T-helper 17 cell (primary cell): ENCODE data around the gene PLA2G4B. TPM values are rescaled to one million over a fixed set of nuclear protein-coding genes. Genes with fewer than 3 reads are reported as not detected.
A peak's percentile ranks its signal among the peaks of the same experiment; 100 is the strongest.

ENCODE experiments used
- ATAC-seq: fragments of 150-1000 bp; cut with Tn5 transposase; 2 replicates; pipeline ENCODE4 v1.10.0; 2021; ENCODE audit warnings: mild to moderate bottlenecking, moderate library complexity
- DNase-seq, 3 donors: peaks; one replicate each; pipeline versions ENCODE4 v3.0.0 to v3.0.0-alpha.2; 2020 to 2021
- H3K9me3 ChIP-seq: one replicate; pipeline ENCODE4 v1.7.0; 2013; ENCODE audit warnings: low read length, mild to moderate bottlenecking; ENCODE audit not compliant: control insufficient read depth, poor library complexity, severe bottlenecking
- H3K27ac Mint-ChIP-seq: one replicate; pipeline ENCODE4 v1.8.0; 2022; ENCODE audit warnings: mild to moderate bottlenecking, moderate library complexity, mixed read lengths
- H3K27me3 Mint-ChIP-seq: one replicate; pipeline ENCODE4 v1.8.0; 2022; ENCODE audit warnings: mixed read lengths
- H3K36me3 Mint-ChIP-seq: one replicate; pipeline ENCODE4 v1.8.0; 2022; ENCODE audit warnings: low read depth, mixed read lengths
- H3K4me1 Mint-ChIP-seq: one replicate; pipeline ENCODE4 v1.8.0; 2022; ENCODE audit warnings: mild to moderate bottlenecking, mixed read lengths
- H3K4me3 Mint-ChIP-seq: one replicate; pipeline ENCODE4 v1.8.0; 2022; ENCODE audit warnings: mild to moderate bottlenecking, moderate library complexity, mixed read lengths
- total RNA-seq, 4 donors: library from RNA in 2 of 4; stranded (reverse) in 2 of 4; gene quantifications; one replicate each; pipeline ENCODE4 v1.2.3 and lab custom pipeline; 2022 to 2026

PLA2G4B gene
- total RNA-seq, 2 donors from 2014 or later = 23.1 to 34.8 TPM

- Mint-ChIP-seq H3K4me1 (peaks cover 17% of the 10 kb centered on the region), H3K27me3 (no peaks in the 10 kb centered on the region)
Observed at GRCh38 chr15:41895957-41896356, 57.3 kb downstream of the PLA2G4B start.

DNA sequence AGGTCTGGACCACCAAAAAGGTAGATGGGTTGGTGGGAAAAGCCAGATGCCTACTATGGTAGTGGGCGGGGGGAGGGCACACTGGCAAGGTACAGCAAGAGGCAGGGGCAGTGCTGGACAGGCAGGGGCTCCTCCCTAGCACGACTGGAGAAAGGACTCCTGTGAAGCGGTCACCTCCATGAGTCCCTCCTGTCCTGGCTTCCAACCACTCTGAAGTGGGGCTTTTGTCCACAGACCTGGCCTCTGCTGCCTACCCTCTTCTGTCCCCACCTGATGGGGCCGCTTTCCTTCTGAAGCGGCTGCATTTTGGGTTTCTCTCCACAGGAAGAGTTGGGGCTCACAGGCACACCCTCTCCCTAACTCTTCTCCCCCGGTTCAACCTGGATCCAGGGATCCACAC, 57.9 kb downstream of the PLA2G4B start:
- Mint-ChIP-seq H3K36me3 (no peaks in the 10 kb centered on the region), H3K27me3 (no peaks in the 10 kb centered on the region), H3K4me3 (peak overlapping the region; percentile 31), H3K27ac (peak overlapping the region; percentile 97), H3K4me1 (peaks cover 17% of the 10 kb centered on the region)
- H3K9me3 ChIP-seq = no peaks in the 10 kb centered on the region
- DNase-seq (no peak), ATAC-seq (no peak)

More at GRCh38 chr15:41895957-41896356, 57.3 kb downstream of the PLA2G4B start:
- peak overlapping the region; percentile 97 for H3K27ac Mint-ChIP-seq
- peak overlapping the region; percentile 28 for H3K4me3 Mint-ChIP-seq
- DNase-seq (no peak), ATAC-seq (no peak)
- H3K9me3 ChIP-seq = no peaks in the 10 kb centered on the region
- H3K36me3 Mint-ChIP-seq = no peaks in the 10 kb centered on the region

DNA sequence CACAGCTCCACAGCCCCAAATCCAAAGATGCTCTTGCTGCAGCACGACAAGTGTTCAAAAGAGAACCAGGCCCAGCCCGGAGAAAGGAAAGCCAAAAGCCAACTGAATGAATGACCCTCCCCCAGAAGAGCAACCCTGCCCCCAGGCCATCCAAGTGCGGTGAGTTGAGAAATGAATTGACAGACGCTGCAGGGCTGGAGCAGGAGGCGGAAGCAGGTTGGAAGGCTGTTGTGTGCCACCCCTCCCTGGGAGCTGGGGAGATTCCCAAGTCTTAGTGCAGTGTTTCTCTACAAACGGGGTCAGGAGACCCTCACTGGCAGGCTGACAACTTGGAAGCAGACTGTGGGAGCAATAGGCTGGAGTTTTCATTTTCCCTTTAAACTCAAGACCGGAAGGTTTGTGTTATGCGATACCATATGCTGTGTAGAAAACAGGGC, 58.7 kb downstream of the PLA2G4B start:
- no peak for DNase-seq
- peaks cover 19% of the 10 kb centered on the region for H3K4me1 Mint-ChIP-seq
- H3K4me3 Mint-ChIP-seq = peak overlapping the region; percentile 36

More for the DNA sequence above, 58.7 kb downstream of the PLA2G4B start:
- H3K9me3 ChIP-seq = no peaks in the 10 kb centered on the region
- Mint-ChIP-seq H3K36me3 (peaks cover 4% of the 10 kb centered on the region), H3K27me3 (no peaks in the 10 kb centered on the region), H3K27ac (peak overlapping the region; percentile 97)
- no peak for ATAC-seq

Other genes starting within 250 kb of the PLA2G4B start
- gene MGA, start 178.4 kb upstream of the PLA2G4B start, total RNA-seq = 10 to 100 TPM; 42.6 to 46.6 TPM
- 10 to 100 TPM; 30.2 to 34.6 TPM for gene MAPKBP1, start 64.4 kb upstream of the PLA2G4B start, total RNA-seq
- 10 to 100 TPM; 26.7 to 35.6 TPM for gene JMJD7, start 10.8 kb upstream of the PLA2G4B start, total RNA-seq
- 1 to 10 TPM; 1.9 to 2.2 TPM for gene SPTBN5, start 55.2 kb downstream of the PLA2G4B start, total RNA-seq
- gene EHD4, start 133.7 kb downstream of the PLA2G4B start, total RNA-seq = 10 to 100 TPM; 57.6 to 79.9 TPM
- not detected for gene PLA2G4E, start 182.2 kb downstream of the PLA2G4B start, total RNA-seq